HG02610 (cell line): ENCODE measurements around the gene CD69.
A peak's percentile ranks its signal among the peaks of the same experiment; 100 is the strongest.
"Not testable (repeated sequence)": the region's sequence is repeated elsewhere in the genome, so short reads cannot be mapped to it uniquely, and the experiment has no call there.

Experiments
- ATAC-seq: cut with Tn5 transposase; IDR thresholded peaks from one replicate; pipeline ENCODE4 v1.9.1; 2021; ENCODE audit warnings: mild to moderate bottlenecking, moderate library complexity; ENCODE audit not compliant: unreplicated experiment

Gene CD69

GRCh38 chr12:9751204-9752144 lies 9.2 kb downstream of the CD69 start:
- peak; percentile 42 for ATAC-seq

- peak; percentile 58 for ATAC-seq
These were observed 10.2 kb downstream of the CD69 start for GRCh38 chr12:9750276-9751203.

DNA sequence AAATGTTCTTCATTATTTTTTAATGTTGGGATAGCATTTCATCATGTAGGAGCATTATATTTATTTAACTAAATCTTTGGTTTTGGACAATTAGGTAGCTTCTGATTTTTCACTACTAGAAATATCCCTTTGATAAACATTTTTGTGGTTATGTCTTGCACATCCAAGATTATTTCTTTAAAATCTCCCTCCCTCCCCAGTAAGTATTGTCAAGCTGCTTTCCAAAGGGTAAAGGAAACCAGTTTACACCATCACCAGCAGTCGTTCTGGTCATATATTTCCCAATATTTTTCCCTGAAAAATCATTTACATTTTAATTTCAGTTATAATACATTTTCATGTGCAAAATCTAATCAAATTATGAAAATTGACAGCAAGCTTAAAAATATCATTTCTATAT lies 11.1 kb downstream of the CD69 start:
- no peak for ATAC-seq

DNA sequence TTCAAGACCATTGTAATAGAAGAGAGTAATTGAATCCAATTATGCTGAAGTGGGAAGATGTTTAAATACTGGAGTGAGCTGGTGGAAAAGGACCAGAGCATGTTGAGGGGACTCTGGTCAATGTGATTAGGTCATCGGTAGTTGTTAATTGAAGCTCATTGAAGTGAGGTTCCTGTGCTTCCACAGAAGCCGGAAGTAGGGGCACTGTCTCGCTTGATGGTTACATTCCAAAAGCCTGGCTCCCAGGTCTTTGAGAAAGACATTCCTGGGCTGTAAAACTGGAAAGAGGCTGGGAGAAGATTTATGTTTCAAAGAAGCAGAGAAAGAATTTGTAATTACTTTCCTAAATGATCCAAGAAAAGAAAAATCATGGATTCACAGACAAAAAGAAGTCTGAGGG lies 15.5 kb downstream of the CD69 start:
- ATAC-seq = no peak

GRCh38 chr12:9742661-9743060 lies 18.0 kb downstream of the CD69 start:
- no peak for ATAC-seq

DNA sequence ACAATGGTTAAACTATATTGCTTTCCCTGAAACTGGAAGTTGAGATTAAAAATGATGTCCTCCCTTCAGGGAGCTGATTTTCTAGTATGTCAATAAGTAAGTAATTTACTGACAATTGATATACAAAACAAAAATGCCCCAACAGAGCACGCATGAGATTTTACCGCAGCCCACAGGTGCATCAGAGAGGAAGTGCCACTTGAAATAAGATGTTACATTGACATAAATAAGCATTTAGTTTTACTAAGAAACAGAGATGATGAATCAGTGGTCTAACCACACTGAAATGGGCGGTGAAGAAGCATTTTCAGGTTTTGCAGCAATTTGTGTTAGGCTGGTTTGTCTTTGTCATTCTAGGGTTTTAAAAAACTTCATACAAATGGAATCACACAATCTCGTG lies 19.0 kb downstream of the CD69 start:
- ATAC-seq = peak; percentile 84

DNA sequence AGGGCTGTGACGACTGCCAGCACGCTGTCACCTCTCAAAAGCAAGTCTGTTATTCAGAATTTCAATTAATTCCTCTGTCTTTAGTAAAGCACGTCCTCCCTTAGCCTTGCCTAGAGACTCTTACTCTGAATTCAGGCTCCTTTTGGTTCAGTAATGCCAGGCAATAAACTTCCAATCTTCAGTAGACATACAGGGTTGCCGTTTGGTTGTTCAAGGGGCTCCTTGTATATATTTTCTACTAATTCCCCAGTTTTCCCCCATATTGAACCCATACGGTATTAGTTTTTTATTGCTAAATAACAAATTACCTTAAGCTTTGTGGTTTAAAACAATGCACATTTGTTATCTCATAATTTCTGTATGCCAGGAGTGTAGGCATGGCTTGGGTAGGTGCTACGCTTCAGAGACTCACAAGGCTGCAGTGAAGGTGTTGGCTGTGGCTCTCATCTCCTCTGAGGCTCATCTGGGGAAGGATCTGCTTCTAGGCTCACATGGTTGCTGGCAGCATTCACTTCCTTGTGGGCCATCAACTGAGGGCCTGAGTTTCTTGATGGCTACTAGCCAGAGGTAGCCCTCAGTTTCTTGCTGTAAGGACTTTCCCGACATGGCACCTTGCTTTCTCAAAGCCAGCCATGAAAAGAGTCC lies 20.5 kb downstream of the CD69 start:
- no peak for ATAC-seq

DNA sequence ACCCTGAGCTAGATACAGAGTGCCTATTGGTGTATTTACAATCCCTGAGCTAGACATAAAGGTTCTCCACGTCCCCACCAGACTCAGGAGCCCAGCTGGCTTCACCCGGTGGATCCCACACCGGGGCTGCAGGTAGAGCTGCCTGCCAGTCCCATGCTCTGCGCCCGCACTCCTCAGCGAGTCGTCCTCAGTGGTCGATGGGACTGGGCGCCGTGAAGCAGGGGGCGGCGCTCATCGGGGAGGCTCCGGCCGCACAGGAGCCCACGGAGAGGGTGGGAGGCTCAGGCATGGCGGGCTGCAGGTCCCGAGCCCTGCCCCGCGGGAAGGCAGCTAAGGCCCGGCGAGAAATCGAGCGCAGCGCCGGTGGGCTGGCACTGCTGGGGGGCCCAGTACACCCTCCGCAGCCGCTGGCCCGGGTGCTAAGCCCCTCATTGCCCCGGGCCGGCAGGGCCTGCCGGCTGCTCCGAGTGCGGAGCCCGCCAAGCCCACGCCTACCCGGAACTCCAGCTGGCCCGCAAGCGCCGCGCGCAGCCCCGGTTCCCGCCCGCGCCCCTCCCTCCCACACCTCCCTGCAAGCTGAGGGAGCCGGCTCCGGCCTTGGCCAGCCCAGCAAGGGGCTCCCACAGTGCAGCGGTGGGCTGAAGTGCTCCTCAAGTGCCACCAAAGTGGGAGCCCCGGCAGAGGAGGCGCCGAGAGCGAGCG lies 21.1 kb downstream of the CD69 start:
- not testable (repeated sequence) for ATAC-seq

DNA sequence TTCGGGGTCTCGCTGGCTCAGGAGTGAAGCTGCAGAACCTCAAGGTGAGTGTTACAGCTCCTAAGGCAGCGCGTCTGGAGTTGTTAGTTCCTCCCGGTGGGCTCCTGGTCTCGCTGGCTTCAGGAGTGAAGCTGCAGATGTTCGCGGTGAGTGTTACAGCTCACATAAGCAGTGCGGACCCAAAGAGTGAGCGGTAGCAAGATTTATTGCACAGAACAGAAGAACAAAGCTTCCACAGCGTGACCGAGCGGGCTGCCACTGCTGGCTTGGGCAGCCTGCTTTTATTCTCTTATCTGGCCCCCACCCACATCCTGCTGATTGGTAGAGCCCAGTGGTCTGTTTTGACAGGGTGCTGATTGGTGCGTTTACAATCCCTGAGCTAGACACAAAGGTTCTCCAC lies 21.8 kb downstream of the CD69 start:
- not testable (repeated sequence) for ATAC-seq

- ATAC-seq = no peak
These were observed 23.6 kb downstream of the CD69 start for GRCh38 chr12:9736936-9737705.

DNA sequence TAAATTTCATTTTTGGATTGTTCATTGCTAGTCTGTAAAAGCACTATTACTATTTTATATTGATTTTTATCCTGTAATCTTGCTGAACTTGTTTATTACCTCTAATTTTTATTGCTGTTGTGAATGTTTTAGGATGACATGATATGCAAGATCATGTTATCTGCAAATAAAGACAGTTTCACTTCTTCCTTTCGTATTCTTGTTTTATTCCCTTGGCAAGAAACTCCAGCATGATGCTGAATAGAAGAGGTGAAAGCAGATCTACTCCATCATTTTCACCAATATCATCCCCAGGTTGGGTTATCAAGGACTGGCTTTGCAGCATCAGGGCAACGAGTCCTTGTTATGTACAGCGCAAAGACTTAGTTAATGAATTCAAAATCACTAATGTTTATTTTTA lies 25.1 kb downstream of the CD69 start:
- no peak for ATAC-seq

- peak; percentile 59 for ATAC-seq
These were observed 27.7 kb downstream of the CD69 start, which contains the start of gene CLECL1 for GRCh38 chr12:9732921-9733461. TSS of gene CLECL1 (minus strand) at chr12:9733097.

GRCh38 chr12:9731797-9732196 lies 28.9 kb downstream of the CD69 start:
- ATAC-seq = peak; percentile 32

GRCh38 chr12:9731393-9731792 lies 29.3 kb downstream of the CD69 start:
- ATAC-seq = no peak

DNA sequence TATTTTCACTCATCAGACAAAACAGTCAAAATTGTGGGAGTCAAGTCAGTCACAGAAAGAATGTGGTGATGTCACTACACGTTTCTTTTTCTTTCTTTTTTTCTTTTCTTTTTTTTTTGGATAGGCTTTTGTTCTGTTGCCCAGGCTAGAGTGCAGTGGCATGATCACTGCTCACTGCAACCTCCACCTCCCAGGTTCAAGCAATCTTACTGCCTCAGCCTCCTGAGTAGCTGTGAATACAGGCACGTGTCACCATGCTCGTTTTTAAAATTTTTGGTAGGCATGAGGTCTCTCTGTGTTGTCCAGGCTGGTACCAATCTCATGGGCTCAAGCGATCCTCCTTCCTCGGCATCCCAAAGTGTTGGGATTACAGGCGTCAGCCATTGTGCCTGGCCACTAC lies 30.1 kb downstream of the CD69 start:
- no peak for ATAC-seq

GRCh38 chr12:9730011-9730410 lies 30.7 kb downstream of the CD69 start:
- no peak for ATAC-seq

- no peak for ATAC-seq
These were observed 31.6 kb downstream of the CD69 start for GRCh38 chr12:9729082-9729481.

- ATAC-seq = no peak
These were observed 32.9 kb downstream of the CD69 start for GRCh38 chr12:9727813-9728212.

DNA sequence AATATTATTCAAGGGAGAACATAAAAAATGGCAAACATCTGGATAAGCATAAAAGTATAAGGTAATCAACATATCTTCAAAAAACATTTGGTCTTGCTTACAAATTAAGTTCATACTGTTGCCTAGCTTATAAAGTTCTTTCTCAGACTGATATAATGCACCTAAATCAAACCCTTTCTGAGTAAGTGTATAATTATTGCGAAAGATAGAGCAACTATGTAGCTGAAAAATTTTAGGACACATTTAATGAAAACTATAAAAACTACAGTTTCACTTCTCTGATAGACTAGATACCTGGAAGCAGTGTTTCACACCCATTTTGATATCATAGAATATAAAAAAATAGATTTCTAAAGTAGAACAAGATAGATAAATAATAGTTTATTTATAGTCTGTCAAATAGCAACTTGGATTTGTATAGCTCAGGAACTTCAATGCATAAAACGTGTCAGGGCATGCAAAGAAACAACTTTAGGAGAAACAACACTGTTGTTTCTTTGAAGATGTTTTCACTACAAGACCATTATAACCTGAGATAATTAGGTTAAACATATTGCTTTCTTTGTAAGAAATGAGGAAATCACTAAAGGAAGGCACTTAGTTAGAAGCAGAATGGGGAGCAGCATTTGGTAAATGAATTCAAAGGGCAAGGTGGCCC lies 35.4 kb downstream of the CD69 start:
- ATAC-seq = no peak
